ENCODE results near the gene SLC7A8.

SLC7A8 gene

DNA sequence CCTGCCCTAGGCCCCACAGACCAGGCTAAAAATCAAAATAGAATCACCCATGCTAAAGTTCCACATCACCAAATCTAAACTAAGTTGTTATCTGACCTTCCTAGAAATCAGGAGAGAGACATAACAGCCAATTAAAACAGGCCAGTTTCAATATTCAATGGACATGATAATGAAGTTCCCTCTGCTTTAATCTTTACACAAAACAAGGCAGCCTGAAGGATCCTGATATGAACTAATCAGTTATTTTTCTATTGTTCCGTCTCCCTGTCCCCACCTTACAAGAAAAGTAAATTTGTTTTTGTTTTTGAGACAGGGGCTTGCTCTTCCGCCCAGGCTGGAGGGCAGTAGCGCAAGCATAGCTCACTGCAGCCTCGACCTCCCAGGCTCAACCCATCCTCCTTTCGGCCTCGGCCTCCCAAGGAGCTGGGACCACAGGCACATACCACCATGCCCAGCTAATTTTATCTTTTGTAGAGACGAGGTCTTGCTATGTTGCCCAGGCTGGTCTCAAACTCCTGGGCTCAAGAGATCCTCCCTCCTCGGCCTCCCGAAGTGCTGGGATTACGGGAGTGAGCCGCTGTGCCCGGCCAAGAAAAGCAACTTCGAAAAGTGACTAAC lies 59.0 kb downstream of the SLC7A8 start:
- TF ChIP-seq POLR2A (IDR thresholded peaks at IDR 0.05; ENCODE audit: low read length) = no peak
- no peak for TF ChIP-seq GATA1 (IDR thresholded peaks at IDR 0.05; ENCODE audit: low read depth, low read length)
- DNase-seq = peak in 1 of 2 experiments; percentile 23

DNA sequence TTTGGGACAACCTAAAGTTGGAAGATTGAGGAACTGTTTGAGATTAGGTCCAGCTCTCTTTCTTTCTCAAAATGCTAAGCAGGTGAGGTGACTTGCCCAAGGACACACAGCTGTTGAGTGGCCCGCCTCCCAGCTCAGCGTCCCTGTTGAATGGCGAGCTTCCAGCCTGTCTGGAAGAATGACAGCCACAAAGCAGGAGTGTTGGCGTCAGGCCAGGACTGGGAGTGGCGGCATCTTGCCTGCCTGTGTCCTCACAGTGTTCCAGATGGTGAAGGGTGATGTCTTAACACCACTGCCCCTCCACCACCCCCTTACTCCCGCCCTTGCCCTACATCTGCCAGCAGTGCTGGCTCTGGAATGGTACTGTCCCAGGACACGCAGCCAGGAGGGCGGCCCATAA lies 60.0 kb downstream of the SLC7A8 start:
- peak; percentile 24 to 57 for DNase-seq
- TF ChIP-seq GATA1 (IDR thresholded peaks at IDR 0.05; ENCODE audit: low read depth, low read length) = no peak
- TF ChIP-seq POLR2A (IDR thresholded peaks at IDR 0.05; ENCODE audit: low read length) = no peak

GRCh38 chr14:23122086-23122485 lies 61.4 kb downstream of the SLC7A8 start:
- DNase-seq = no peak
- TF ChIP-seq POLR2A (IDR thresholded peaks at IDR 0.05; ENCODE audit: low read length) (no peak), GATA1 (IDR thresholded peaks at IDR 0.05; ENCODE audit: low read depth, low read length) (no peak)

GRCh38 chr14:23121361-23121771 lies 62.1 kb downstream of the SLC7A8 start:
- TF ChIP-seq POLR2A (IDR thresholded peaks at IDR 0.05; ENCODE audit: low read length) (no peak), GATA1 (IDR thresholded peaks at IDR 0.05; ENCODE audit: low read depth, low read length) (no peak)
- DNase-seq = no peak

DNA sequence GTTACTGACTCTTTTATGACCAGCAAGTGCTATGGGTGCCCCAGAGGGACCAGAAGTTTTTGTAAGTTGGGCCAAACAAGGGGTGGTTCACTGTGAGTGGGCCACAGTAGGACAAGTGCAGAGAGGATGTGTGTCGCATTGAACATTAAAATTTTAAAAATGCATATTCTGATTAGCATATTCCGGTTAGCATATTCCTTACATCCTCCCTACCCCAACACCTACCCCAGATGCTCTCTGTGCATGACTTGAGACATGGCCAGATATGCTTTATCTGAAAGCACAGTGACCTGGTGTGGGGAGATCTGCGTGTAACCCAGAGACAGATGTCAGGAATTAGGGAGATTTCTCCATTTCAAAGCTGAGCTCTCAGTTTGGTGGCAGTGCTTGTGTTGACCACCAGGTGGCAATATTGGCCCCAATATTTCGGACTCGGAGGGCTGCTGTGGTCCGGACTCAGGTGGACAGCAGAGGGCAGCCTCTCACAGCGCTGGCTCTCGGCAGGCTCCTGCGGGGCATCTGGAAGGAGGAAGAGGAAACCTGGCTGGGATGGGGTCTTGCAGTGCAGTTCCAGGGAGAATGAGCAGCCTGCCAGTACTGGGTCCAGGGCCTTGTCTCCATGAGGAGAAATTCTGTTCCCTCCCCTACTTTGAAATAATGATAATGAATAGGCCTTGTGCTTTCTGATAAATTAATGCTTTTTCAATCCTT lies 62.8 kb downstream of the SLC7A8 start:
- TF ChIP-seq GATA1 (IDR thresholded peaks at IDR 0.05; ENCODE audit: low read depth, low read length) (no peak), POLR2A (IDR thresholded peaks at IDR 0.05; ENCODE audit: low read length) (no peak)
- DNase-seq = peak; percentile 88 to 93

DNA sequence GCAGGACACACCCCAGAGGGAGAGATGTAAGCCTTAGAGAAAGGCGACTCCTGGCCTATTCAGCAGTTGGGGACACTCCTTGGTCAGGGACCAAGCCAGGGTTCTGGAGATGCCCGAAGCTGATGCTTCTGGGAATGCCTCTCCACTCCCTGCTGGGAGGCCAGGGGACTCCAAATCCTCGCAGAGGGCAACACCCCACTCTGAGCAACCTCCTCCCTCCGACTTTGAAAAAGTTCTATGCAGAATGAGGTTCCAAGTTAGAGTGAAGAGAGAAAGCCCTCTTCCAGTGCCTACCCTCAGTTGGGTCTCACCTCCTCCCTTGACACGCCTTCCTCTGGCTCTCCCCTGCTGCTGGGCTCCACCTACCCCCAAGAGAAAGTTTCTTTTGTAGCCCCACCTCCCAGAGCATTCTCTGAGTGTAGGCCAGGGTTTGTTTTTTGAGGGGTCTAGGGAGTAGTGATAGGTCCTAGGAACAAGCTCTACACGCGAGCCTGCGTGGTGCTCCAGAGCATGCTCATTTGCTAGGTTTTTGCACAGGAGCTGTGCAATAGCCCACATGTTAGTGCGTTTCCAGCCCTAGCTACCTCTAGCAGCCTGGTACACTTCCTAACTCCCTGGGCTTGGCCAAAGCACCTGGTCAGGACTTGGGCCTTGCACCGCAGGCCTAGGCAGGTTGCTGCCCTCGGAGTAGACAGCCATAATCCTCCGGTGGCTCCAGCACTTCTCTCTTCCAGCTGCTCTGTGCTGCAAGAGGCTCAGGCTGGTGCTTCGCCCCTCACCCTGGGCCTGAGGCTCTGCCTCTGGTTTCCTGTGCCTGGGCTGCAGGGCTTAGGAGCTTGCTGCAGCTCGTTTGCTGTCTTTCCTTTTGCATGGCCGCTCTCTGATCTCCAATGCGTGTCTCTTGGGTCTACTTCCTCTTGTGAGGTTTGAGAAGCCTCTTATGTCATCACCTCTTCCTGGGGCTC lies 63.8 kb downstream of the SLC7A8 start:
- TF ChIP-seq GATA1 (IDR thresholded peaks at IDR 0.05; ENCODE audit: low read depth, low read length) (no peak), POLR2A (IDR thresholded peaks at IDR 0.05; ENCODE audit: low read length) (no peak)
- no peak for DNase-seq

DNA sequence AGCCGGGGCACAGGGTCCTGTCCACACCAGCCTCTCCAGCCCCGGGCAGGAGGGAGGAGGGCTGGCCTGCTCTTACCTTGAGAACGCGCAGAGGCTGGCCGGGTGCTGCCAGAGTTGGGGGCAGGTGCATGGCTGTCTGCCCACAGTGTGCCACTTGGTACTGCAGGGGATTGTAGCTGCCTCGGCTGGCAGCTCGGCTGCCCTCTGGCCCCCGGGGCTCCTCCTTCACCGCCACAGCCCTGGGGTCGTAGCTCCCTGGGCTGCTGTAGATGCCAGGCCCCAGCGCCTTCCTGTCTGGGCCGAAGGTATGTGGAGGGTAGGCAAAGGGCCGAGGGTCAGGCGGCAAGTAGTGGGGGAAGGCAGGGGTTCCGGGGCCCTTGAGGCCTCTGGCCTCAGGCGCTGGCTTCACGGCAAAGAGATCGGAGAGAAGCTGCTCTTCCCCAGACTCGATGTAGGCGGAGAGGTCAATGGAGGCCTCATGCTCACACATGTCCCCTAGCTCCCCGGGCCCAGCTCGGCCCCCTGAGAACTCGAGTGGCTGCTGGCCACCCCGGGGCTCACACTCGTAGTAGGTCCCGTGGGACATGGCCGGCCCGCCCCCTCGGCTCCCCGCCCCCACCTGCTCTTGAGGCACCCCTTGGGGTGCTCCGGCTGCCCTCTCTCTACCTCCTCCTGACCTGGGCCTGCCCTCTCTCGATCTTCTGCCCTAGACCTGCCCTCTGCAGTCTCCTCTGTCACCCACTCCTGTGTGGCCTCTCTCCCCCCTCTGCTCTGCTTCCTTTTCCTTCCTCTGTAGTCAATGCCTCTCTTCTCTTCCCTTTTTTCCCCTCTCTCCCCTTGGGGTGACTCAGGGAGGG lies 64.7 kb downstream of the SLC7A8 start, which contains the start of gene CEBPE:
TSS of gene CEBPE (minus strand) at position 750 of the 857 bp plus-strand sequence. CDS start at position 586, 164 bp downstream.
- no peak for DNase-seq
- TF ChIP-seq POLR2A (IDR thresholded peaks at IDR 0.05; ENCODE audit: low read length) (no peak), GATA1 (IDR thresholded peaks at IDR 0.05; ENCODE audit: low read depth, low read length) (no peak)

DNA sequence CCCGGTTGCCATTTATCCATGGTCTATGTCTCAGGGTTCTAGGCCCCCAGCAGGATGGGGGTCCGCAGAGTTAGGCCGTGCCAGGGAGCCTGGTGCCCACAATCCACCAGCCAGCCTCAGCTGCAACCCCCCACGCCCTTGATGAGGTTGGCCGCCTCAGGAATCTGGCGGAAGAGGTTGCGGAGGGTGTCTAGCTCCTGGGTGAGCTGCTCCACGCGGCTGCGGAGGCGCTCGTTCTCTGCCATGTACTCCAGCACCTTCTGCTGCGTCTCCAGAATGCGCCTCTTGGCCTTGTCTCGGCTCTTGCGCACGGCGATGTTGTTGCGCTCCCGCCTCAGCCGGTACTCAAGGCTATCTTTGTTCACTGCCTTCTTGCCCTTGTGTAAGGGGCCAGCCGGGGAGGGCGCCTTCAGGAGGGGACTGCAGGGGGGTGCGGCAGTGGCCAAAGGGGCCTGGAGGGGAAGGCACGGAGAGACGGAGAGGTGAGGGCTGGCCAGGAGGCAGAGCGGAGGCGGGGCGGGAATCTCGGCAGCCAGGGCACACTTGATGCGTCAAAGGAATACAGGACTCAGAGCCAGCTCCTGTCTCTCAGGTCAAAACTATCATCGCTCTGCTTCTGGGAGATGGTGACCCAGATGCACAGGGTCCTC lies 66.0 kb downstream of the SLC7A8 start:
- TF ChIP-seq GATA1 (IDR thresholded peaks at IDR 0.05; ENCODE audit: low read depth, low read length) (no peak), POLR2A (IDR thresholded peaks at IDR 0.05; ENCODE audit: low read length) (no peak)
- no peak for DNase-seq

GRCh38 chr14:23115918-23116317 lies 67.5 kb downstream of the SLC7A8 start:
- TF ChIP-seq GATA1 (IDR thresholded peaks at IDR 0.05; ENCODE audit: low read depth, low read length) = no peak
- TF ChIP-seq POLR2A (IDR thresholded peaks at IDR 0.05; ENCODE audit: low read length) = no peak
- no peak for DNase-seq

DNA sequence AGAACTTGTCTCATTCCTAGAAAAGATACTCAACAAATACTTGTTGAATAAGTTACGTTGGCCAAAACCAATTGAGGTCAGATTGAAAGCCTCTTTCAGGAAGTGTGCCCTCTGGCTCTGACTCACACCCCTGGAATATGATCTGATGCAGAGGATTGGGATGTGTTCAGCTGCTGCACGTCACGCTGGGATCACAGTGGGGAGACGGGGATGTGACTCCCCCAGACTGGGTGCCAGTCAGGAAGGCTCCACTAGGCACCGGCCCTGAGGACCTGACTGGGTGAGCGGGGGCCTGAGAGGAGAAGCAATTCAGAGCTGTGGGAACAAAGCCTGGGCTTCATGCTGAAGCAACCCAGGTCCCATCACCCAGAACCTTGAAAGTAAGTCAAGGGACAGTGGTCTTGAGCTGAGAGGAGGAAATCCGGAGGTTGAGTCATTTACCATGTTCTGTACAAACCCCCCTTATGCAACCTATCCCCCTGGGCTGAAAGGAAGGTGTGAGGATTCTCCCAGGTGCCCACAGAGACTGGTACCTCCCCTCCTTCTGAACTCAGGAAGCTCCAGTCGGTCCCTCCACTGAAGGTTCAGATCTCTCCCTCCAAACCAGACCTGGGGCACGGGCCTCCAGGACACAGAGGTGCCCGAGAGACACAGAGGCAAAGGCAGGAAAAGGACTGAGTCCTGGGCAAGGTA lies 68.3 kb downstream of the SLC7A8 start:
- no peak for TF ChIP-seq POLR2A (IDR thresholded peaks at IDR 0.05; ENCODE audit: low read length)
- TF ChIP-seq GATA1 (IDR thresholded peaks at IDR 0.05; ENCODE audit: low read depth, low read length) = no peak

DNA sequence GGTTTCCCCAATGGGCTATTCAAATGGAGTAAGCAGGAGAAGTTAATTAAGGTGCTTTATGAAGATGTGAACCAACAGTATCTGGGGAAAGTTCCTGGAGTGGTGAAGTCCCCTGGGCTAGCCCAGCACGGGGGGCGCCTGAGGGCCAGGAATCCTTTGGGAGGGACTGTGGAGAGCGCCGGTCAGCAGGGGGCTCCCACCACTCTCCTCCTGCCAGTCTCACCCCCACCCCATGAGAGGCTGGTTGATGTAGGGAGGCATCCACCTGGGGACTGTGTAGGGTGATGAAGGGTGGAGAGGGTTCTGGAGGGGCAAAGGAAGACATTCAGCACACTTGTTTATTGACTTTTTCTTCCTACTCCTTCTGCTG lies 68.8 kb downstream of the SLC7A8 start:
- DNase-seq = no peak
- no peak for TF ChIP-seq POLR2A (IDR thresholded peaks at IDR 0.05; ENCODE audit: low read length)
- TF ChIP-seq GATA1 (IDR thresholded peaks at IDR 0.05; ENCODE audit: low read depth, low read length) = no peak

More for the DNA sequence above, 68.3 kb downstream of the SLC7A8 start:
- DNase-seq = peak in 1 of 2 experiments; percentile 30

- no peak for TF ChIP-seq GATA1 (IDR thresholded peaks at IDR 0.05; ENCODE audit: low read depth, low read length)
- TF ChIP-seq POLR2A (IDR thresholded peaks at IDR 0.05; ENCODE audit: low read length) = no peak
- DNase-seq = no peak
Measured at GRCh38 chr14:23114120-23114458, 69.4 kb downstream of the SLC7A8 start.
